Neural progenitor cell (in vitro differentiated cells): ENCODE results near the gene PCED1A. TPM values are rescaled to one million over a fixed set of nuclear protein-coding genes. Genes with fewer than 3 reads are reported as not detected.
A peak's percentile ranks its signal among the peaks of the same experiment; 100 is the strongest.

Experiments used
- DNase-seq: peaks from one replicate; pipeline ENCODE4 v3.0.0-alpha.2; 2016; ENCODE audit warnings: low spot score
- H2AFZ ChIP-seq: fragments of 200-600 bp; sonication (generic); replicated peaks from 2 replicates; pipeline ENCODE4 v1.6.1; 2016; ENCODE audit warnings: antibody characterized with exemption
- H3F3A ChIP-seq: fragments of 200-600 bp; sonication (generic); 2 replicates; pipeline ENCODE4 v1.6.1; 2016; ENCODE audit warnings: antibody characterized with exemption, low read depth
- H3K27ac ChIP-seq: fragments of 200-600 bp; sonication (generic); 2 replicates; pipeline ENCODE4 v1.5.1; 2016; ENCODE audit warnings: mild to moderate bottlenecking
- H3K27me3 ChIP-seq: fragments of 200-600 bp; sonication (generic); 2 replicates; pipeline ENCODE4 v1.6.1; 2016; ENCODE audit warnings: mild to moderate bottlenecking, moderate library complexity
- H3K36me3 ChIP-seq: fragments of 200-600 bp; sonication (generic); 2 replicates; pipeline ENCODE4 v1.5.1; 2016
- H3K4me1 ChIP-seq: fragments of 200-600 bp; sonication (generic); 2 replicates; pipeline ENCODE4 v1.6.1; 2016; ENCODE audit warnings: mixed run types
- H3K4me2 ChIP-seq: fragments of 200-600 bp; sonication (generic); 2 replicates; pipeline ENCODE4 v1.6.1; 2016
- H3K4me3 ChIP-seq: fragments of 200-600 bp; sonication (generic); 2 replicates; pipeline ENCODE4 v1.5.1; 2016
- H3K79me2 ChIP-seq: fragments of 200-600 bp; sonication (generic); 2 replicates; pipeline ENCODE4 v1.6.1; 2016; ENCODE audit warnings: low read depth
- H3K9ac ChIP-seq: fragments of 200-600 bp; sonication (generic); 2 replicates; pipeline ENCODE4 v1.6.1; 2016
- H3K9me3 ChIP-seq: fragments of 200-600 bp; sonication (generic); 2 replicates; pipeline ENCODE4 v1.5.1; 2016; ENCODE audit warnings: low read depth
- H4K20me1 ChIP-seq: fragments of 200-600 bp; sonication (generic); 2 replicates; pipeline ENCODE4 v1.6.1; 2016; ENCODE audit warnings: low read depth
- H3K27ac Mint-ChIP-seq: 3 replicates; pipeline ENCODE4 v1.8.0; 2021; ENCODE audit warnings: mixed read lengths
- H3K27me3 Mint-ChIP-seq: 2 replicates; pipeline ENCODE4 v1.8.0; 2022; ENCODE audit warnings: low read depth, mild to moderate bottlenecking, inconsistent platforms, moderate library complexity, mixed read lengths; ENCODE audit not compliant: insufficient read depth
- H3K36me3 Mint-ChIP-seq: 3 replicates; pipeline ENCODE4 v1.8.0; 2021; ENCODE audit warnings: mixed read lengths
- H3K4me1 Mint-ChIP-seq: 3 replicates; pipeline ENCODE4 v1.8.0; 2021; ENCODE audit warnings: mixed read lengths
- H3K4me3 Mint-ChIP-seq: 3 replicates; pipeline ENCODE4 v1.8.0; 2021; ENCODE audit warnings: mild to moderate bottlenecking, moderate library complexity, mixed read lengths
- H3K9me3 Mint-ChIP-seq: 3 replicates; pipeline ENCODE4 v1.8.0; 2020; ENCODE audit warnings: mixed read lengths
- CTCF ChIP-seq: fragments of 200-600 bp; sonication (generic); IDR thresholded peaks from 2 replicates; pipeline ENCODE4 v1.5.1; 2017; ENCODE audit warnings: antibody characterized with exemption, mild to moderate bottlenecking
- EZH2 ChIP-seq: fragments of 200-600 bp; sonication (generic); IDR thresholded peaks from 2 replicates; pipeline ENCODE4 v1.6.1; 2017; ENCODE audit warnings: antibody characterized with exemption, mild to moderate bottlenecking, moderate library complexity
- EZH2phosphoT487 ChIP-seq: fragments of 200-600 bp; sonication (generic); IDR thresholded peaks from 2 replicates; pipeline ENCODE4 v1.6.1; 2017; ENCODE audit warnings: antibody characterized with exemption
- total RNA-seq: library from RNA; depleted of rRNA; stranded (reverse); fragments of >200 nt; gene quantifications from 2 replicates; pipeline ENCODE4 v1.2.3, GENCODE V29; 2015; ENCODE audit warnings: low replicate concordance

Gene PCED1A
- total RNA-seq, 1 donor from 2014 or later = 14.6 TPM

DNA sequence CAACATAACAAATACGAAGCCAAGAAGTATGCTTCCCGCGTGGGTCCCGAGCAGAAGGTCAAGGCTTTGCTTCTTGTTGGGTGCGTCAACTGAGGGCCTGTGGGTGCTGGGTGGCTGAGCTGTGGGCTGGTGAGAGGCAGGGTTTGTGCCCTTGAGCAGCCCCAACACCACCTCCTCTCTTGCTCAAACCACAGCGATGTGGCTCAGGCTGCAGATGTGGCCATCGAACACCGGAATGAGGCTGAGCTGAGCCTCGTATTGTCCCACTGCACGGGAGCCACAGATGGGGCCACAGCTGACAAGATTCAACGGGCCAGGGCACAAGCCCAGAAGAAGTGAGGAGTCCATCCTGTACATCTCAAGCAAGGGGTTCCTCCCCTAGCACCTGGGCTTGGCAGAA, 25.8 kb upstream of the PCED1A start:
- Mint-ChIP-seq H3K4me1 (peaks cover 16% of the 10 kb centered on the region), H3K9me3 (no peaks in the 10 kb centered on the region), H3K27ac (no peak overlapping the region), H3K4me3 (no peak overlapping the region), H3K27me3 (peaks cover 5% of the 10 kb centered on the region), H3K36me3 (peaks cover 16% of the 10 kb centered on the region)
- Histone ChIP-seq H3K9ac (no peak overlapping the region), H2AFZ (no peak overlapping the region), H3K4me1 (peaks cover 10% of the 10 kb centered on the region), H4K20me1 (no peaks in the 10 kb centered on the region), H3K4me2 (no peak overlapping the region), H3K27me3 (peaks cover 6% of the 10 kb centered on the region), H3K27ac (no peak overlapping the region), H3K79me2 (no peaks in the 10 kb centered on the region), H3F3A (peaks cover 8% of the 10 kb centered on the region), H3K4me3 (no peak overlapping the region), H3K9me3 (no peaks in the 10 kb centered on the region), H3K36me3 (no peaks in the 10 kb centered on the region)
- DNase-seq = no peak
- TF ChIP-seq EZH2phosphoT487 (no peak), CTCF (no peak), EZH2 (no peak)

DNA sequence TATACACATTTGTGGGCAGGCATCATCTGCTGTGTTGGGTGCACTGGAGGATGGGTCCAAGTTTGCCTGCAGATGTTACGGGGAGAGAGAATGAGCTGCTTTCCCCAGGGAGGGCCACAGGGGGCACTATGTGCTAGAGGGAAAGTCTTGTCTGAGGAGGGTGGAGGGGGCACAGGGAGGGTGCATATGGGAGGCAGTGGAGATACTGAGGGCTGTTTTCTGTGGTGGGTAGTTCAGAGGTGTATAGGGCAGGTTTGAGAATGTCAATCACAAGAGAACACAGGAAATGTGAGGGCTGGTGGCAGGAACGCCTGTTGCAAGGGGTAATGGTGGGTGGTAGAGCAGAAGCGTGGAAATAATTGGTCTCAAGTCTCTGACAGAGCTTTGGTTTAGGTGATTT, 25.2 kb upstream of the PCED1A start:
- H3K27ac ChIP-seq = no peak overlapping the region
- no peaks in the 10 kb centered on the region for H3K9me3 ChIP-seq
- TF ChIP-seq CTCF = peak; percentile 30
- TF ChIP-seq EZH2 = no peak
- TF ChIP-seq EZH2phosphoT487 = no peak
- H3K4me1 Mint-ChIP-seq = peaks cover 10% of the 10 kb centered on the region
- H2AFZ ChIP-seq = no peak overlapping the region
- peaks cover 5% of the 10 kb centered on the region for H3K27me3 Mint-ChIP-seq
- H3K79me2 ChIP-seq = no peaks in the 10 kb centered on the region
- H3K36me3 Mint-ChIP-seq = peaks cover 19% of the 10 kb centered on the region
- H3K4me1 ChIP-seq = peaks cover 4% of the 10 kb centered on the region
- no peak for DNase-seq
- H3K9ac ChIP-seq = no peak overlapping the region
- H3K4me3 Mint-ChIP-seq = no peak overlapping the region
- no peak overlapping the region for H3K4me2 ChIP-seq
- no peaks in the 10 kb centered on the region for H3K27me3 ChIP-seq
- peaks cover 2% of the 10 kb centered on the region for H3F3A ChIP-seq
- no peak overlapping the region for H3K27ac Mint-ChIP-seq
- no peaks in the 10 kb centered on the region for H4K20me1 ChIP-seq
- H3K36me3 ChIP-seq = no peaks in the 10 kb centered on the region
- H3K9me3 Mint-ChIP-seq = no peaks in the 10 kb centered on the region
- no peak overlapping the region for H3K4me3 ChIP-seq

- Mint-ChIP-seq H3K27ac (no peak overlapping the region), H3K36me3 (peaks cover 19% of the 10 kb centered on the region), H3K4me3 (no peak overlapping the region), H3K9me3 (no peaks in the 10 kb centered on the region), H3K4me1 (peaks cover 5% of the 10 kb centered on the region), H3K27me3 (peaks cover 5% of the 10 kb centered on the region)
- Histone ChIP-seq H3K27me3 (no peaks in the 10 kb centered on the region), H3F3A (no peaks in the 10 kb centered on the region), H2AFZ (no peak overlapping the region), H3K36me3 (no peaks in the 10 kb centered on the region), H3K9me3 (no peaks in the 10 kb centered on the region), H3K9ac (no peak overlapping the region), H3K79me2 (no peaks in the 10 kb centered on the region), H3K4me1 (no peaks in the 10 kb centered on the region), H3K4me2 (no peak overlapping the region), H3K27ac (no peak overlapping the region), H4K20me1 (no peaks in the 10 kb centered on the region), H3K4me3 (no peak overlapping the region)
- DNase-seq = no peak
- TF ChIP-seq EZH2phosphoT487 (no peak), CTCF (no peak), EZH2 (no peak)
These were observed 24.6 kb upstream of the PCED1A start for GRCh38 chr20:2865101-2865500.

- Mint-ChIP-seq H3K27ac (no peak overlapping the region), H3K9me3 (no peaks in the 10 kb centered on the region), H3K27me3 (peaks cover 5% of the 10 kb centered on the region), H3K36me3 (peaks cover 19% of the 10 kb centered on the region), H3K4me1 (peaks cover 5% of the 10 kb centered on the region), H3K4me3 (no peak overlapping the region)
- Histone ChIP-seq H3K9ac (no peak overlapping the region), H3K9me3 (no peaks in the 10 kb centered on the region), H3K79me2 (no peaks in the 10 kb centered on the region), H4K20me1 (no peaks in the 10 kb centered on the region), H3K27ac (no peak overlapping the region), H3K27me3 (no peaks in the 10 kb centered on the region), H3K4me2 (no peak overlapping the region), H3K4me3 (no peak overlapping the region), H3F3A (no peaks in the 10 kb centered on the region), H3K36me3 (no peaks in the 10 kb centered on the region), H2AFZ (no peak overlapping the region), H3K4me1 (no peaks in the 10 kb centered on the region)
- TF ChIP-seq CTCF (no peak), EZH2phosphoT487 (no peak), EZH2 (no peak)
- no peak for DNase-seq
These were observed 24.2 kb upstream of the PCED1A start for GRCh38 chr20:2864626-2865025.
